Measurements from ENCODE around the gene ACTN2.

The ACTN2 gene

DNA sequence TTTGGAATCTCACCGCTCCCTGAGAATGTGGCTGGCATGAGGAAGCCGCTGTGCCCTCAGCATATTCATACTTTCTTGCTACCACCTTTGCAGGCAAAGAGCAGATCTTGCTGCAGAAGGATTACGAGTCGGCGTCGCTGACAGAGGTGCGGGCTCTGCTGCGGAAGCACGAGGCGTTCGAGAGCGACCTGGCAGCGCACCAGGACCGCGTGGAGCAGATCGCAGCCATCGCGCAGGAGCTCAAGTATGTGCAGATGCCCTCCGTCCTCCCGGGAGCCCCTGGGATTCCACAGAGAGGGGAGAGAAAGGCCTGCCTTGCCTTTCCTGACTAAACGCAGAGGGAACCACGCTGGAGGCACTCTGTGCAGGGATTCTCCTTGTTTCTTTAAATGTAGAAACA, 58.2 kb downstream of the ACTN2 start:
- no peak for DNase-seq

DNA sequence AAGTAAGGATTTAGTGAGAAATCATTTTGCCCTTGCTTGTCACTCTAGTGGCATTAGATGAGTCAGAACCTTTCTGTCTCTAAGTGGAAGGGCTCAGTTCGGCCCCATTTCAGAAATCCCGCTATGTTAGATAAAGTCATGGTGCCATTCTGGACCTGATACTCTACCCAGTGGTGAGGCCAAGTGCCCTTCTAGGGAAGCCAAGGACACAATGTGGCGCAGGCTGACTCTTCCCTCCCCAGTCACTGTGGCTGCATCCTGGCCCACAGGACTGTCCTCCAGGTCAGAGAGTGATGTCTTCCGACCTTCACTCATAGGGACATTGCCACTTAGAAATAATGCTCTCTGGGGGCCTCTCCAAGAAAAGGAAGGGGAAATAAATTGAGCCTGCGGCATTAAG, 60.5 kb downstream of the ACTN2 start:
- DNase-seq, result no peak

DNA sequence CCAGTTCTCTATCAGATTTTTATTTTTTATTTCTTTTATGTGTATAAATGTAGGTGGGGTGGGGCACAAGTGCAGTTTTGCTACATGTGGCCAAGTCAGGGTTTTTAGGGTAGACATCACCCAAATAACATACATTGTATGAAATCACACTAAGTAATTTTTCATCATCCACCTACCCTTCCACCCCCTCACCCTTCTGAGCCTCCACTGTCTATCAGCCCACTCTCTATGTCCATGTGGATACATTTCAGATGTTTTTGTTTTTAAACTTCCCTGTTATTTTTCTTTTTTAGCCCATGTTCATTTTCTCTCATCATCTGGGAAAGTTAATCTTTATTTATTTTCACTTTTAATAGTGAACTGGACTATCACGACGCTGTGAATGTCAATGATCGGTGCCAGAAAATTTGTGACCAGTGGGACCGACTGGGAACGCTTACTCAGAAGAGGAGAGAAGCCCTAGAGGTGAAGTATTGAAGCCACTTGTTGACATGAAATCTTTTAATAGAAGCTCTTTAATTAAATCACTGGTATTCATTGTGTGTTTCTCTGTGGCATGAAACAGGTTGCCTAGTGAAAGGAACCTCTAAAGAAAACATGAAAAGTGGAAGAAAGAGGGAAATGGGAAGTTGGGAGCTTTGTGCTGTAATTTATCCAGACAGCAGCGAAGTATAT, 61.1 kb downstream of the ACTN2 start:
- no peak for DNase-seq

DNA sequence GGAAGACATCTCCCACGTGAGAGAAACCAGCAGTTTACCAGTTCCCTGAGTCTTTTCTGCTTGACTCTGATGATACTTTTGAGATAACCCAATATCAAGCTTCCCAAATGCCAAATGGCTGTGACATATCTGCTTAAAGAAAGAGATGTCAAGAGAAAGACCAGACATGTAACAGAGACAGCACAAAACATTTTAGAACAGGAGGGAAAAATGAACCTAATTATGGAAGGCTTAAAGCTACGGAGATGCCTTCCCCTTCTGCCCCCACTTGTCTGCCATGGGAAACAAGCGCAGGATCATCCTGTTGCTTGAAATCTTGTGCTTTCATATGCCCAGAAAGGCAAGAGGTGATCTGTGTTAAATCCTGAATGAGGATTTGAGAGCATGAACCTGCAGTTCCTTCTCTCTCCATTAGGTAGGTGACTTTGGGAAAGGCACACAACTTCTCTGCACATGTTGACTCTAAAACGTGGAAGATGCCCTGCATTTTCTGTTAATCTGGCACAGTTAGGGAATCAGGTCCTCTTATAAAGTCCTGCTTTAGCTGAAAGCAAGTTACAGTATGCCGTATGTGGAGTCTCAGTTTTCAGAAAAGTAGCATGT, 62.1 kb downstream of the ACTN2 start:
- DNase-seq, result no peak

DNA sequence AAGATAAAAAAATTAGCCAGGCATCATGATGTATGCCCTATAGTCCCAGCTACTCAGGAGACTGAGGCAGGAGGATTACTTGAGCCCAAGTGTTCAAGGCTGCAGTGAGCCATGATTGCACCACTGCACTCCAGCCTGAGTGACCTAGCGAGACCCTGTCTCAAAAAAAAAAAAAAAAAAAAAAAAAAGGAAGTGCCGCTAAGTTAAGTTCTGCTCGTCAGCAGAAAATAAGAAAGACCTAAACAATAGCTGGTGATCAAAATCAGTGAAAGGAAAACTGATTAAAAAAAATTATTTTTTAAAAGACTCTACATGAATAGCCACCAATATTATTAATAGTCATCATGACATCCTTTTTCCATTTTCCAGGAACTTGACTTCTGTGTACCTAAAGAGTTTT, 64.6 kb downstream of the ACTN2 start:
- DNase-seq, result no peak

DNA sequence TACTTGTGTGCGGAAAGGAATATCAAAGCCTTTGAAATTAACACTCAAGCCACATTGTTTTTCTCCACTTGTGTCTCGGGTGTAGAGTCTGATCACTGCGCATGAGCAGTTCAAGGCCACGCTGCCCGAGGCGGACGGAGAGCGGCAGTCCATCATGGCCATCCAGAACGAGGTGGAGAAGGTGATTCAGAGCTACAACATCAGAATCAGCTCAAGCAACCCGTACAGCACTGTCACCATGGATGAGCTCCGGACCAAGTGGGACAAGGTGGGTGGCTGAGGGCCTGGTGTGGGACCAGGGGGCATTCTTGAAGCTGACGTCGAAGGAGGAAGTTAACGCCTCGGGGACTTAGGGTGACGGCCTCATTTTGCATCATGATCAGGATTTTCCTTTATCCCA, 65.1 kb downstream of the ACTN2 start:
- no peak for DNase-seq

DNA sequence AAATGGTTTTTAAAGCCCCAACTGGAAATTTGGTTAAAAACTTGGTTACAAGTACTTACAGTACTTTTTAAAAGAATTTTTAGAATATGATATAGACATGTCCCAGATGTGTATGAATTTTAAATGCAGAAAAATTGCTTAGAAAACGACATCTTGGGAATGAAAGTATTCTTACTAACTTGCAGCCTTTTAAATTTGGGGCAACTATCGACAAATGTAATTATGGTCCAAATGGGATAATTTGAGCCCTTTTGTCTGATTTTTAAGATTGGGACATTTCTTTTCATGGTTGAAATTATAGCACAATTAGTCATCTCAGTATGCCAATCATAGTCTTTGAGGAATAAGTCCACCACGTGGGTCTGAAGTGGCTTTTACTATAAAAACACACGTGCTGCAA, 65.6 kb downstream of the ACTN2 start:
- no peak for DNase-seq

DNA sequence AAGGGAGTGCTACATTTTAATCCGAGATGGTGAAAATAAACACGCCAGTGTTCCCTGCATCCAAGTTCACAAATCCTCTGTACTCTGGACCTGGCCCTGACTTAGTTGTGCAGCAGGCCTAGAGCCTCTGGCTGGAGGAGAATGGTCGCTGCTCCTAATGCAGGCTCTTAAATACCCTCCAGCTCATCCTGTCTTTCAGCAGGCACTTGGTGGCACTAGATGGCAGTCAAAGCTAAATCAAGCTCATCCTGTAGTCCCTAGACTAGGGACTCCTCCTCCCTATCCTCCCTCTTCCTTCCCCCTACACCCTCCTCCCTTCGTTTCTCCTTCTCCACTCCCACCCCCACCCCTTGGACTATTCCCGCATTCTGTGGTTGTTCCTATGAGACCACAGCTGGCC, 67.2 kb downstream of the ACTN2 start:
- peak; percentile 23 for DNase-seq

DNA sequence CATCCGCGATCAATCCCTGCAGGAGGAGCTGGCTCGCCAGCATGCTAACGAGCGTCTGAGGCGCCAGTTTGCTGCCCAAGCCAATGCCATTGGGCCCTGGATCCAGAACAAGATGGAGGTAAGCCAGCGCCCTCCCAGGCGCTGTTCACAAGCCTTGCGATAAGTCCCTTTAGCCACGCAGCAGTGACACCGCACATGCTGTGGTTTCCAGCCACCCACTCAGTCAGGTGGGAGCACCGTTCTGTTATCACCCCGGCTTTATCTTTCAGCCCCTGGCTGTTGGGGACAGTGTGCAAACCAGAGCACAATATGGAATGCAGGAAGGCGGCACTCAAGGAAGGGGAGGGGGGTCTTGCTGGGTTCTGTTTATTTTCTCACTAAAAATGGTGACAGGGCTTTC, 67.7 kb downstream of the ACTN2 start:
- DNase-seq, result no peak

DNA sequence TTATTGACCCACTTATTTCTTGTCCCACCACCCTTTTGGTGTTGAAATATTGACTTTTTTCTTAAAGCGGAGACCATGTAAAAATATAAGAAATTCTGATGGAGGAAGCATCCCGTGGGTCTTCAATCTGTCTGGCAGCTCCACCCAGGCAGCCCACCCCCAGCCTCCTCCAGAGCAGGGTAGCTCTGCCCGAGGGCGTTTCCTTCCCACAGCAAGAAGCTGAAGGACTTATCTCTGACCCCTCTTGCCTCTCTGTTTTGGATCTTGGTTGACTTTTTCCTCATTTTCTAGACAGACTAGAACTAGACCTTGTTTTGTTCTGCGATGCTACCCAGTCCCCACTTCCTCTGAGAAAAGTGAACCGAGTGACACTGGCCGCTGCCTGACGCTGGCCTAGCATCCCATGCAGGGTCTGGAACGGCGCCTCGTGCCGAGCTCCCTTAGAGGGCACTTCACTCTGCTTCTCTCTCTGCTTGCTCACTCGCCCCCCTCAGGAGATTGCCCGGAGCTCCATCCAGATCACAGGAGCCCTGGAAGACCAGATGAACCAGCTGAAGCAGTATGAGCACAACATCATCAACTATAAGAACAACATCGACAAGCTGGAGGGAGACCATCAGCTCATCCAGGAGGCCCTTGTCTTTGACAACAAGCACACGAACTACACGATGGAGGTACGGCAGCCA, 68.4 kb downstream of the ACTN2 start:
- DNase-seq, result no peak

DNA sequence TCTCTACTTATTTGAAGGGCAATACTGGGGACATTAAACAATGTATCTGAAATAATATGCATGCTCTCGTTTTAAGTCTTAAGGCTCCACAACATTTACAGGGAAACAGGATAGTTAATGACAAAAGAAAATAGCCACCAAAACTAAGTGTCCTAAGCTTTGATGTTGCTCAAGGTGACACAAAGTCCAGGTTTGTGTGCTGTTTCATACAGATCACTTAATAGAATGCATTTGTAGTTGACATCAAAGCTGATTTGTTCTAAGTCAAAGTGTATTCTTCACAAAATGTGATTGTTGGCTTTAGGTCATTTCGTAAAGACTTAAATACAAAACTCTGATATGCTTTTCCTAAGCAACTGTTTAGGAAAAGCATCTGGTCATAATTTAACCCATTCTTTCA, 71.3 kb downstream of the ACTN2 start:
- no peak for DNase-seq

DNA sequence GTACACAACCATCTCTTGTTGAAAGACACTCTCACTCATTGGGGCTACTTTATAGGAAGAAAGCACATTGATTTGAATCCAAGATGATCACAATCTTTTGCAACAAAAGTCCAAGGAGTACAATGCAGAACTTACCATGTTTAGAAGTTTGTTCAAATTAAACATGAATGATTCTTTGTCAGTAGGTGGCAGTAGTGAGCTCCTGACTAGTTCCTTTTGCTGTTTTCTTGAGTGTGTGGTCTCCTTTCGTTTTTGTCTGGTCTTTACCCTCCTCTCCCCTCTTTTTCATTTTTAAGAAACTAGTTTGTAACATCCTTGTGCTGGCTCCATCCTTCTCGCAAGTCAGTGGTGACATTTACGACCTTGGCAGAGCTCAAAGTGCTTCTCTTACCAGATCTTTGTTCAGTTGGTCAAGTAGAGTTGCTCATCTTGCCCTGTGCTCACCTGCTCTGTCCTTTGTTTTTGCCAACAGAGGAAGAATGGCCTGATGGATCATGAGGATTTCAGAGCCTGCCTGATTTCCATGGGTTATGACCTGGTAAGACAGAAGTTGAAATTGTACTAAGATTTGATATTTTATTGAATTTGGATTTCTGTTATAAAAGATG, 73.1 kb downstream of the ACTN2 start:
- DNase-seq, result peak; percentile 24

DNA sequence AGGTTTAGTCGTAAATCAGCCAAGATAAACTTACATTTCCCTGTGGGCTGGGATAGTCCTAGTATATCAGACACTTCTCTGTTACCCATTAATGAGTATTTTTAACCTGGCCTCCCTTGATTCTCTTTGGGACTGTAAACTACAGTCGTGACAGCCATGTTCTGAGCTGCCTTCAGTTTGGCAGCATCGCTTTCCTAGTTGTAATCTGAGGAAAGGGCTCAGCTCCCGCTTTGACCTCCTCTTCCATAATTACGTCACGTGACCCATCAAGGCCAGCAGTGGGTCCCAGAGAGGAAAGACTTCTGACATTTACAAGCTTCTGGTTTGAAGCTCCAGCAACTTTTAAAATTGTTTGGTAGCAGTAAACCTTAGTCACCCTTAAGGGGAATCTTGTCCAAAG, 74.2 kb downstream of the ACTN2 start:
- DNase-seq, result no peak

DNA sequence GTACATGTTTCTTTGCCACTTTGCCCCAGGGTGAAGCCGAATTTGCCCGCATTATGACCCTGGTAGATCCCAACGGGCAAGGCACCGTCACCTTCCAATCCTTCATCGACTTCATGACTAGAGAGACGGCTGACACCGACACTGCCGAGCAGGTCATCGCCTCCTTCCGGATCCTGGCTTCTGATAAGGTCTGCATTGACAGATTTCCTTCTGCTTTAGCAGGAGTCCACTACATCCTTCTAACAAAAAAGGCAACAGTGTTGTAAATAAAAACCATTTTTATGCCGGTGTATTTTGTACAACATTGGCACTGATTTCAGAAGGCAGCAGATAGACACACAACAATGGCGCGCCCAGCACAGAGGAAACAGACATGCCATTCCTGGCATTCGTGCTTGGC, 74.7 kb downstream of the ACTN2 start:
- DNase-seq, result no peak

DNA sequence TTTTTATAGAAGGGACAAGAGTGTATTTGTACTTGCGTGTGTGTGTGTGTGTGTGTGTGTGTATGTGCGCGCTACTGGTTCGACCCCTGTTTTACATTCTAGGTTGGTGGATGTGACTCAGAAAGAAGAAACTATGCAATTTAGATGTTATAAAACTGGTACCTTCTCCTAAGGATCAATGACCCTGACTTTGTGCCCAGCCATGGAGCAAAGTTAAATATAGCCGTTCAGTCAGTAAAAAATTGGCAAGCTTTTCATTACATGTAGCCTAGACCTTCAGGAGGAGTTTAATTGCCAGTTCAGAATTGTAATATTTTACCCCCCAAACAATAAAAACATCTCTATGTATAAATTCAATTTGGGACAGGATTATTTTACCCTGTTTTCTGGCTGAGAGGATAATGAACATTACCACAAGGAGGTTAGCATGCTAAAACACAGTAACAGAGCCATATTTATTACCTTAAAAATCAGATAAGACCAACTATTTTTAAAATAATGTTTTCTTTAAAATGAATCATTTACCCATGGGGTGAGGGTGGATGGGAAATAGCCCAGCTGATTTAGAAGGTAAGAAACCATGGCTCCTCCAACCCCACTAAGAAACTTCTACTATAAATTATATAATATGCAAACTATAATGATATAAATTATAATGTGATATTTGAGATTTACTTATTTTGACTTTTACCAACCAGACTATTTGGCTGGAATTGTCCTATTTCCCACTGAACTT, 75.3 kb downstream of the ACTN2 start:
- no peak for DNase-seq

DNA sequence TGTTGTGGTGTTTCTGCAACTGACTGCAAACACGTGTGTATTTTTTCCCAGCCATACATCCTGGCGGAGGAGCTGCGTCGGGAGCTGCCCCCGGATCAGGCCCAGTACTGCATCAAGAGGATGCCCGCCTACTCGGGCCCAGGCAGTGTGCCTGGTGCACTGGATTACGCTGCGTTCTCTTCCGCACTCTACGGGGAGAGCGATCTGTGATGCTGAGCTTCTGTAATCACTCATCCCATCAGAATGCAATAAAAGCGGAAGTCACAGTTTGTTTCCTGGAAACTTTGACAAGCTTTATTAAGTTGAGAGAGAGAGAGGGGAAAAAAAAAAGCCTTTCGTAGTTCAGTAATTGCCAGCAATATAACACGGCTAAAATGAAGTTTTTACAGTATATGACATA, 76.1 kb downstream of the ACTN2 start:
- no peak for DNase-seq

DNA sequence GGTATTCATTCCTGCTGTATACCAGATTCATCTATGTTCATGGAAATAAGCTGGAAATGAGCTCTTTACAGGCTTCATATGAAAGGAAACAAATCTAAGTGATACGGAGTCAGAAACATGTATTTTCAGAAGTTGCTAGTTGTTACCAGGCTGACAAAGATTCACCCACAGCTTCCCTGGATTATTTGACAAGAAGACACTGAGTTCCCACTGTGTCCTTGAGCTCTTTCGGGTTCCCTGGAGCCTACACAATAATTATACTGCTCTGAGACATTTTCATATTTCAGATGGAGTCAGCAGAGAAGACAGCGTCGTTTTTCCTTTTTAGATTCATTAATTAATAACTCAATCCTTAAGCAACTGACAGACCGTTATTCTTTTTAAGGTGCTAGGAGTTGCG, 79.5 kb downstream of the ACTN2 start:
- no peak for DNase-seq

DNA sequence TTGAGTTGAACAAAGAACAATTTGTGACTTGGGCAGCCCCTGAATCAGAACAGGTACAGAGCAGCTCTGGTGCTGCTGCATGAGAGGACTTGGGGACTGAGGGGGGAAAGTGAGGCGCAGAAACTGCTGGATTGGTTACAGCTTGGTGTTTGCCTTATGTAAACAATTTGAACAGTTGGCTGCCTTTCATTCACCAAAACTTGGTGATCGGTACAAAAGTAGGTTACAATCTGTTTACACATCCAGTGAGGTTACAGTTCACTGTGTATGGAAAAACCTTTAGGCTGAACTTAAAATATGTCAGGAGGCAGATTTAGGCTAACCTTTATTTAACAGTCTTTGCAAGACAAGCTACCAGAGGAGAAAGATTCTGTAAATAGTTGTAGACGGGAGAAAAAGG, 80.2 kb downstream of the ACTN2 start:
- no peak for DNase-seq

DNA sequence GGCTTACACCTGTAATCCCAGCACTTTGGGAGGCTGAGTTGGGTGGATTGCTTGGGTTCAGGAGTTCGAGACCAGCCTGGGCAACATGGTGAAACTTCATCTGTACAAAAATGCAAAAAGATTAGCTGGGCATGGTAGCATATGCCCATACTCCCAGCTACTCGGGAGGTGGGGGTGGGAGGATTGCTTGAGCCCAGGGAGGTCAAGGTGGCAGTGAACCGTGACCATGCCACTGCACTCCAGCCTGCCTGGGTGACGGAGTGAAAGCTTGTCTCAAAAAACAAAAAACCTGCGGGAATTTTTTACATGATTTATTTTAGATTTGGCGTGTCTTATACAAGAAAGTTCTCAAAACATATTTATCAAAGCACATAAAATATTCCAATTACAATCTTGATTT, 81.0 kb downstream of the ACTN2 start:
- no peak for DNase-seq

DNA sequence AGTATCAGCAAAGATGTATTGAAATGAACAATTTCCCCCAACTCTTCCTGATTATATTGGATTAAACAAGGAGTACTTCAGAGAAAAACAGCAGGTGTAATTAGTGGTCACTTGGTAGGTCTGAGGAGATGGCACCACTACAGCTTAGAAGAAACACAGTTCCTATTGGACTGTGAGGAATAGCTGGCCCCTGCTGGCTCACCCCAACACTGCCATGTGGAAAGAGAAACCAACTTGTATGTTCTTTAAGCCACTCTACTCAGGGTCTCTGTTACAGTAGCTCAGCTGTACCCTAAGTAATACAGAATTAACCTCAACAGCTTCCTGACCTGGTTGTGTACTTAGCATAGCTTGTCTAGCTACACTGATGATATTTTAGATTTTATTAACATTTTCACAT, 82.3 kb downstream of the ACTN2 start:
- DNase-seq, result no peak

DNA sequence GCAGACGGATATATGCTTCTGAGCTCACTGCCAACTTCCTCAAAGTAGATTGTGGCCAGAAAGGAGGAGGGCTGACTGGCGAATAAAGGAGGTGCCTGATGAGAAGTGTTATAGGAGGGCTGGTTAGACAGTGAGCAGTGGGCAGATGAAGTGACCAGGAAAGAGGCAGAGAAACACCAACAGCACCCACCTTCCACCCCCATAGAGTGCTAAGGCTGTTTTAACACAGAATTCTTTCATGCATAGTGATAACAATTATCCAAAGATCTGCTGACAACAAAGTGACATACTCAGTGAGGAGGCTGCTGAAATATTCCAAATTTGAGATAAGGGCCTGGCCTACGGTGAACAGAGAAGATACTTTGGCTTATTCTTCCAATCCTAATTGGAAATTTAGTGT, 87.6 kb downstream of the ACTN2 start:
- no peak for DNase-seq

DNA sequence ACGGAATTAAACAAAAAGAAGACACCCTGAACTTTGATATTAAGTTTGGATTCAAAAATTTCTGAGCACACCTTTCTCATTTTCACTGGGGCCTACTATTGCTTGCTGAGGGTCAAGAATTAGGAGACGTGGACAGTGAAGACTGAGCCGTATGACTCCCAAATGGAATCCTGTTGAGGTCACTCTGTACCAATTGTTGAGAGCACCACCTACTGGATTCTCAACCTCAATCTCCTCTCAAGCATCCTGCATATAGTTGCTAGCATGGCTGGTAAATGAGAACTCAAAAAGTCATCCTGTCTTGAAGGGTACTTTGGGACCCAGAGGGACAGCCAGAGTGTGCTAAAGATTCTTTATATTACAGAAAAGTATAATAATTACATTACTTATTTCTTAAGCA, 88.6 kb downstream of the ACTN2 start:
- no peak for DNase-seq

DNA sequence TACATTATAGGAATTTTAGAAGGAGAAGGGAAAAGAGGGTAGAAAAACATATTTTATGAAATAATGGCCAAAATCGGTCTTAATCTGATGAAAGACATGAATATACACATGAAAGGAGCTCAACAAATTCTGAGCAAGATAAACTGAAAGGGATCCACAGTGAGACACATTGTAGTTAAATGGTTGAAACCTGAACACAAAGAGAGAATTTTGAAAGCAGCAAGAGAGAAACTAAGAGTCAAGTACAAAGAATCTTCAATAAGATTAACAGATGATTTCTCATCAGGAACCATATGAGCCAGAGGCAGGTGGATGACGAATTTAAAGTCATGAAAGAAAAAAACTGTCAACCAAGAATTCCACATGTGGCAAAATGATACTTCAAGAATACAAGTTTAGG, 93.0 kb downstream of the ACTN2 start:
- DNase-seq, result no peak

DNA sequence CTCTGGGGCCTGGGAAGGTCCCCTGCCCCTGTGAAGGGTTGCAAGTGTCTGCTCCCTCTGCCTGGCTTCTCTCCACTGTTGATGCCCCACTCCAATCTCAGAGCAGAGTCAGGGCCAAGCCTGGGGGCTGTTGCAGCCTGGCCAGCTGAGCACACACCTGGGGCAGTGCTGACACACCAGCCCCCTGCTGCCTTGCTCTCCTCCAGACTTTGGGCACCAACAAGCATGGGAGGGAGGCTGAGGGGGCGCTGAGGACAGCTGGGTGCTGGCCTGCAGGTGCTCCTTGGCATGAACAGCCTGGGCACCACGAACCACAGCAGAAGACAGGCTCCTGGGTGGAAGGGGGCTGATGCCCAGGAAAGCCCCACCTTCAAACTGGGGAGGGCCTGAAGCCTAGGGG, 99.2 kb downstream of the ACTN2 start:
- no peak for DNase-seq
